CD4-positive, alpha-beta T cell treated with Interleukin-4 for 1 hour (primary cell): ENCODE results near the gene ZNF335.
"Not testable (repeated sequence)": the region's sequence is repeated elsewhere in the genome, so short reads cannot be mapped to it uniquely, and the experiment has no call there.

Experiments used
- DNase-seq, 2 donors: peaks; one replicate each; pipeline ENCODE4 v3.0.0-alpha.2; 2020 to 2022

The ZNF335 gene

GRCh38 chr20:46002008-46002407 is 30.0 kb upstream of the ZNF335 start:
- DNase-seq, result no peak

GRCh38 chr20:46001498-46001897 is 29.5 kb upstream of the ZNF335 start:
- no peak for DNase-seq

GRCh38 chr20:46000262-46000996 is 28.4 kb upstream of the ZNF335 start:
- DNase-seq, result no peak

GRCh38 chr20:45999557-46000261 is 27.7 kb upstream of the ZNF335 start:
- no peak for DNase-seq

- peak; percentile 31 to 56 for DNase-seq
Observed at GRCh38 chr20:45998761-45999160, 26.8 kb upstream of the ZNF335 start.

GRCh38 chr20:45998337-45998736 is 26.3 kb upstream of the ZNF335 start:
- DNase-seq, result peak in 1 of 2 donors; percentile 67

GRCh38 chr20:45997187-45997586 is 25.2 kb upstream of the ZNF335 start:
- no peak for DNase-seq

- not testable (repeated sequence) for DNase-seq
Observed at GRCh38 chr20:45995495-45996097, 23.6 kb upstream of the ZNF335 start.

- no peak for DNase-seq
Observed at GRCh38 chr20:45994761-45995493, 22.9 kb upstream of the ZNF335 start.

GRCh38 chr20:45993197-45993951 is 21.4 kb upstream of the ZNF335 start:
- DNase-seq, result peak in 1 of 2 donors; percentile 37

GRCh38 chr20:45991616-45992015 is 19.6 kb upstream of the ZNF335 start:
- DNase-seq, result no peak

GRCh38 chr20:45988830-45989229 is 16.8 kb upstream of the ZNF335 start:
- DNase-seq, result not testable (repeated sequence)

- DNase-seq, result peak; percentile 74 to 76
Observed at GRCh38 chr20:45987108-45987780, 15.2 kb upstream of the ZNF335 start.

GRCh38 chr20:45985573-45985972 is 13.6 kb upstream of the ZNF335 start:
- DNase-seq, result no peak

GRCh38 chr20:45983279-45983743 is 11.3 kb upstream of the ZNF335 start:
- DNase-seq, result no peak

GRCh38 chr20:45981261-45981660 is 9.3 kb upstream of the ZNF335 start:
- no peak for DNase-seq

- DNase-seq, result no peak
Observed at GRCh38 chr20:45976086-45976485, 4.1 kb upstream of the ZNF335 start.

- no peak for DNase-seq
Observed at GRCh38 chr20:45975686-45976085, 3.7 kb upstream of the ZNF335 start.

- DNase-seq, result no peak
Observed at GRCh38 chr20:45974896-45975565, 3.0 kb upstream of the ZNF335 start.

- no peak for DNase-seq
Observed at GRCh38 chr20:45972500-45973183, 639 bp upstream of the ZNF335 start.

- DNase-seq, result no peak
Observed at GRCh38 chr20:45971425-45971674, 653 bp downstream of the ZNF335 start.
